A549 (cell line): ENCODE data around the gene KLHL35. TPM values are rescaled to one million over a fixed set of nuclear protein-coding genes. Genes with fewer than 3 reads are reported as not detected.

Source experiments
- ATAC-seq, 2 experiments: fragments of 200-7000 bp in 1 of 2; fragments of >200 bp in 1 of 2; cut with Nextera tagmentation in 1 of 2; cut with Tn5 transposase in 1 of 2; 3 replicates each; pipeline versions ENCODE4 v1.8.0 to v1.9.1; 2018 to 2020; ENCODE audit warnings: mild to moderate bottlenecking in 1 of 2, moderate library complexity in 1 of 2
- CTCF ChIA-PET: fragments of 300-600 bp; sonication (Branson Sonifier 250); formaldehyde crosslinking; extraction: SDS; loops from one replicate; lab custom pipeline; 2021; ENCODE audit warnings: antibody characterized with exemption, inconsistent platforms; lab: Yijun Ruan, JAX
- POLR2A ChIA-PET: fragments of 350-600 bp; formaldehyde crosslinking; extraction: SDS; loops from one replicate; lab custom pipeline; 2021; ENCODE audit warnings: antibody characterized with exemption, inconsistent platforms; lab: Yijun Ruan, JAX
- DNase-seq, 2 experiments: peaks; one replicate each; pipeline versions ENCODE4 v3.0.0 to v3.0.0-alpha.2; 2011 to 2016; ENCODE audit warnings: low read depth in 1 of 2, low spot score in 1 of 2
- FAIRE-seq: peaks from 2 replicates; lab custom pipeline; 2011; peaks lifted over from hg19 to GRCh38; lab: Jason Lieb, UNC
- H3K27ac ChIP-seq, 2 experiments: fragments of >200 bp; sonication (Bioruptor Twin); formaldehyde crosslinking; 3 replicates each; pipeline ENCODE4 v1.5.1; 2016 to 2017
- H3K4me1 ChIP-seq: fragments of >200 bp; sonication (Bioruptor Twin); formaldehyde crosslinking; 3 replicates; pipeline ENCODE4 v1.6.1; 2016
- H3K4me2 ChIP-seq: fragments of >200 bp; sonication (Bioruptor Twin); formaldehyde crosslinking; 3 replicates; pipeline ENCODE4 v1.6.1; 2016
- H3K4me3 ChIP-seq: fragments of >200 bp; sonication (Bioruptor Twin); formaldehyde crosslinking; 3 replicates; pipeline ENCODE4 v1.5.1; 2016
- H3K9me3 ChIP-seq: fragments of >200 bp; sonication (Bioruptor Twin); formaldehyde crosslinking; 3 replicates; pipeline ENCODE4 v1.6.1; 2016
- BHLHE40 ChIP-seq: IDR thresholded peaks from 2 replicates; pipeline ENCODE4 v1.6.1; 2012; ENCODE audit warnings: low read depth, low read length, inconsistent platforms
- CHD2 ChIP-seq: fragments of 150-350 bp; IDR thresholded peaks from 2 replicates; pipeline ENCODE4 v1.6.1; 2014; ENCODE audit warnings: low read length; ENCODE audit not compliant: partially characterized antibody
- CHD4 ChIP-seq: fragments of 200-600 bp; sonication (generic); IDR thresholded peaks from 2 replicates; pipeline ENCODE4 v1.6.1; 2016; ENCODE audit warnings: antibody characterized with exemption, mild to moderate bottlenecking, borderline replicate concordance
- FOSB ChIP-seq: fragments of 250-450 bp; sonication (Bioruptor Pico); IDR thresholded peaks from 2 replicates; pipeline ENCODE4 v1.5.0; 2020; ENCODE audit warnings: mild to moderate bottlenecking, moderate library complexity
- GATA3 ChIP-seq: IDR thresholded peaks from 2 replicates; pipeline ENCODE4 v1.6.1; 2012; ENCODE audit warnings: borderline replicate concordance
- HEYL ChIP-seq: fragments of 250-450 bp; sonication (Bioruptor Pico); IDR thresholded peaks from 2 replicates; pipeline ENCODE4 v1.8.0; 2021; ENCODE audit warnings: mild to moderate bottlenecking, moderate library complexity
- HOXA7 ChIP-seq: fragments of 250-450 bp; sonication (Bioruptor Pico); IDR thresholded peaks from 2 replicates; pipeline ENCODE4 v1.5.0; 2020; ENCODE audit warnings: mild to moderate bottlenecking, moderate library complexity
- HOXB13 ChIP-seq: fragments of 250-450 bp; sonication (Bioruptor Pico); IDR thresholded peaks from 2 replicates; pipeline ENCODE4 v1.5.0; 2020; ENCODE audit warnings: low read depth, mild to moderate bottlenecking, moderate library complexity
- JUN ChIP-seq, 2 experiments: fragments of >200 bp; sonication (Bioruptor Twin); formaldehyde crosslinking; IDR thresholded peaks; 2 replicates in 1 of 2; 3 replicates in 1 of 2; pipeline ENCODE4 v1.6.1; 2016 to 2017
- KDM1A ChIP-seq: fragments of 200-600 bp; sonication (generic); IDR thresholded peaks from 2 replicates; pipeline ENCODE4 v1.6.1; 2016; ENCODE audit warnings: low read depth, mild to moderate bottlenecking
- KDM5A ChIP-seq: fragments of 200-600 bp; sonication (generic); IDR thresholded peaks from 2 replicates; pipeline ENCODE4 v1.6.1; 2016; ENCODE audit warnings: antibody characterized with exemption, mild to moderate bottlenecking
- MYC ChIP-seq: IDR thresholded peaks from 2 replicates; pipeline ENCODE4 v1.6.1; 2012; ENCODE audit warnings: mild to moderate bottlenecking, inconsistent platforms, low read length, improper control_type of control experiment, borderline replicate concordance
- NFE2L2 ChIP-seq: fragments of 150-350 bp; conservative IDR thresholded peaks from 2 replicates; pipeline ENCODE4 v1.6.1; 2014; ENCODE audit warnings: low read length
- NPAS2 ChIP-seq: fragments of 250-450 bp; sonication (Bioruptor Pico); IDR thresholded peaks from 2 replicates; pipeline ENCODE4 v1.8.0; 2022; ENCODE audit warnings: mild to moderate bottlenecking, moderate library complexity, borderline replicate concordance
- NR3C1 ChIP-seq: fragments of >200 bp; sonication (Bioruptor Twin); formaldehyde crosslinking; IDR thresholded peaks from 3 replicates; pipeline ENCODE4 v1.6.1; 2017
- PHF8 ChIP-seq: fragments of 200-600 bp; sonication (generic); IDR thresholded peaks from 2 replicates; pipeline ENCODE4 v1.6.1; 2016; ENCODE audit warnings: low read depth, mild to moderate bottlenecking, antibody characterized with exemption, moderate library complexity, borderline replicate concordance
- POLR2A ChIP-seq: IDR thresholded peaks from 2 replicates; pipeline ENCODE4 v1.6.1; 2012; ENCODE audit warnings: mild to moderate bottlenecking, low read length
- RCOR1 ChIP-seq: fragments of 150-350 bp; IDR thresholded peaks from 2 replicates; pipeline ENCODE4 v1.6.1; 2014; ENCODE audit warnings: antibody characterized with exemption, low read length, low read depth
- RFX5 ChIP-seq: fragments of 450-650 bp; IDR thresholded peaks from 2 replicates; pipeline ENCODE4 v1.7.1; 2014; ENCODE audit warnings: antibody characterized with exemption, mild to moderate bottlenecking, moderate library complexity
- SREBF2 ChIP-seq: fragments of 450-650 bp; IDR thresholded peaks from 2 replicates; pipeline ENCODE4 v1.6.1; 2014; ENCODE audit warnings: mild to moderate bottlenecking, moderate library complexity
- TFCP2L1 ChIP-seq: fragments of 250-450 bp; sonication (Bioruptor Pico); IDR thresholded peaks from 2 replicates; pipeline ENCODE4 v1.5.0; 2021; ENCODE audit warnings: mild to moderate bottlenecking
- ZNF302 ChIP-seq: fragments of 250-450 bp; sonication (Bioruptor Pico); IDR thresholded peaks from 2 replicates; pipeline ENCODE4 v1.9.0; 2021; ENCODE audit warnings: inconsistent platforms, mild to moderate bottlenecking, moderate library complexity
- WGBS: methylation state at CpG from one replicate; pipeline ENCODE4 v1.1.6; 2017; ENCODE audit errors: missing lambda C conversion rate; 5-methylcytosine and 5-hydroxymethylcytosine counted together
- polyA plus RNA-seq, 4 experiments: library from polyadenylated mRNA; depleted of rRNA in 3 of 4; stranded (reverse); fragments of >200 nt; fragmentation: RNase III in 1 of 4; extraction: RNeasy Plus Mini Kit Qiagen cat#74134 plus additional on column Dnase treatment in 1 of 4; gene quantifications; 2 replicates in 3 of 4; 3 replicates in 1 of 4; pipeline ENCODE4 v1.2.3, GENCODE V29; 2011 to 2017
- TF ChIP-seq, protein P1 (sequence below): fragments of 450-650 bp; IDR thresholded peaks from 2 replicates; pipeline ENCODE4 v1.6.1; 2014; ENCODE audit warnings: antibody characterized with exemption
- TF ChIP-seq, protein P2 (sequence below): fragments of >200 bp; sonication (Bioruptor Twin); formaldehyde crosslinking; IDR thresholded peaks from 2 replicates; pipeline ENCODE4 v1.6.1; 2016
- TF ChIP-seq, protein P3 (sequence below): IDR thresholded peaks from 2 replicates; pipeline ENCODE4 v1.6.1; 2012; ENCODE audit warnings: low read depth, borderline replicate concordance
- TF ChIP-seq, protein P4 (sequence below): IDR thresholded peaks from 2 replicates; pipeline ENCODE4 v1.6.1; 2012
- TF ChIP-seq, protein P5 (sequence below): IDR thresholded peaks from 2 replicates; pipeline ENCODE4 v1.6.1; 2012
- TF ChIP-seq, protein P6 (sequence below): fragments of >200 bp; sonication (Bioruptor Twin); formaldehyde crosslinking; IDR thresholded peaks from 3 replicates; pipeline ENCODE4 v1.6.1; 2016
- TF ChIP-seq, protein P7 (sequence below): fragments of >200 bp; sonication (Bioruptor Twin); formaldehyde crosslinking; IDR thresholded peaks from 3 replicates; pipeline ENCODE4 v1.5.1; 2016

KLHL35 gene
- polyA plus RNA-seq, 2 of the 4 experiments (the other 2 are of a cell fraction): 0.56 to 1.0 TPM

DNA sequence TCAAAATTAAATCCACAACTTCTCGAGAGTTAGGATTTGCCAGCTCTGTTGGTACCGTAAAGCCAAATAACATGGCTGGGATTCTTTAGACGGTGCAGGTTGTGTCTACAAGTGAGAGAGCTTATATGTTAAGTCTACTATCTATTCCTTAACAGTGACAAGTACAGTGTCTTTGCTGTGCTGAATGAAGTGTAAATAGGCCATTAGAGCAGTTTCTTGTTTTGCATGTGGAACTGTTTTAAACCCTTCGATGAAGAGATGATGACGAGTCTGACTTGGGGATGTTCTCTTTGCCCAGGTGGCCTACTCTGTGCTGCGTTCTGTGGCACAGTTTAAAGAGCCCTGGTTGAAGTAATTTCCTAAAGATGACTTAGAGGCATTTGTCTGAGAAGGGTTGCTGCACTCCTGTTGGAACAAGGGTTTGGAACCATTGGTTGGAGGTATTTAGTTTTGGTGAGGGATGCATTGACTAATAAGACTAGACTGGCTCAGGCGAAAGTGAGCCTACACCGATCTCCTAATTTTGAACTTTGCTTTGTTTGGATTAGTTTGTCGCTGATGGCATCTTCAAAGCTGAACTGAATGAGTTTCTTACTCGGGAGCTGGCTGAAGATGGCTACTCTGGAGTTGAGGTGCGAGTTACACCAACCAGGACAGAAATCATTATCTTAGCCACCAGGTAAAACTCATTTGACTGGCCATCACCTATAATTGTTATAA lies 32.7 kb downstream of the KLHL35 start:
- ATAC-seq: peak; percentile 14 to 32; a peak in 3 of 6 replicates
- no peak for DNase-seq
- no peak for FAIRE-seq
- H3K4me3 ChIP-seq: peak overlapping the region; percentile 77
- CTCF ChIA-PET: interaction anchor here (0.6 to 13.3 kb wide), 10 partner anchors 8 to 987 kb away, joined by 3 to 231 read pairs (median 3); no protein-coding TSS in a partner anchor
- TF ChIP-seq NPAS2 (CRISPR knock-in tag): no peak
- TF ChIP-seq, protein P1, sequence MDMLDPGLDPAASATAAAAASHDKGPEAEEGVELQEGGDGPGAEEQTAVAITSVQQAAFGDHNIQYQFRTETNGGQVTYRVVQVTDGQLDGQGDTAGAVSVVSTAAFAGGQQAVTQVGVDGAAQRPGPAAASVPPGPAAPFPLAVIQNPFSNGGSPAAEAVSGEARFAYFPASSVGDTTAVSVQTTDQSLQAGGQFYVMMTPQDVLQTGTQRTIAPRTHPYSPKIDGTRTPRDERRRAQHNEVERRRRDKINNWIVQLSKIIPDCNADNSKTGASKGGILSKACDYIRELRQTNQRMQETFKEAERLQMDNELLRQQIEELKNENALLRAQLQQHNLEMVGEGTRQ: no peak
- no peak for TF ChIP-seq CHD4
- no peak for TF ChIP-seq NFE2L2
- TF ChIP-seq, protein P2, sequence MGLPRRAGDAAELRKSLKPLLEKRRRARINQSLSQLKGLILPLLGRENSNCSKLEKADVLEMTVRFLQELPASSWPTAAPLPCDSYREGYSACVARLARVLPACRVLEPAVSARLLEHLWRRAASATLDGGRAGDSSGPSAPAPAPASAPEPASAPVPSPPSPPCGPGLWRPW: no peak
- TF ChIP-seq MYC: no peak
- no peak for TF ChIP-seq BHLHE40
- TF ChIP-seq SREBF2: no peak
- TF ChIP-seq HOXB13 (CRISPR knock-in tag): no peak
- no peak for TF ChIP-seq RFX5
- TF ChIP-seq CHD2: no peak
- TF ChIP-seq PHF8: no peak
- no peak for TF ChIP-seq RCOR1
- TF ChIP-seq, all 56 proteins: peak for 0
- POLR2A ChIA-PET: interaction anchor here (0.6 to 1.8 kb wide), 6 partner anchors 8 to 975 kb away, joined by 3 to 7 read pairs (median 4); no protein-coding TSS in a partner anchor
- H3K27ac ChIP-seq: peak overlapping the region; percentile 90 to 93
- WGBS: 1% methylated on average over 11 of the region's 11 CpGs
- peak overlapping the region; percentile 94 for H3K4me2 ChIP-seq
- peaks cover 40% of the 10 kb centered on the region for H3K4me1 ChIP-seq
- H3K9me3 ChIP-seq: no peaks in the 10 kb centered on the region

DNA sequence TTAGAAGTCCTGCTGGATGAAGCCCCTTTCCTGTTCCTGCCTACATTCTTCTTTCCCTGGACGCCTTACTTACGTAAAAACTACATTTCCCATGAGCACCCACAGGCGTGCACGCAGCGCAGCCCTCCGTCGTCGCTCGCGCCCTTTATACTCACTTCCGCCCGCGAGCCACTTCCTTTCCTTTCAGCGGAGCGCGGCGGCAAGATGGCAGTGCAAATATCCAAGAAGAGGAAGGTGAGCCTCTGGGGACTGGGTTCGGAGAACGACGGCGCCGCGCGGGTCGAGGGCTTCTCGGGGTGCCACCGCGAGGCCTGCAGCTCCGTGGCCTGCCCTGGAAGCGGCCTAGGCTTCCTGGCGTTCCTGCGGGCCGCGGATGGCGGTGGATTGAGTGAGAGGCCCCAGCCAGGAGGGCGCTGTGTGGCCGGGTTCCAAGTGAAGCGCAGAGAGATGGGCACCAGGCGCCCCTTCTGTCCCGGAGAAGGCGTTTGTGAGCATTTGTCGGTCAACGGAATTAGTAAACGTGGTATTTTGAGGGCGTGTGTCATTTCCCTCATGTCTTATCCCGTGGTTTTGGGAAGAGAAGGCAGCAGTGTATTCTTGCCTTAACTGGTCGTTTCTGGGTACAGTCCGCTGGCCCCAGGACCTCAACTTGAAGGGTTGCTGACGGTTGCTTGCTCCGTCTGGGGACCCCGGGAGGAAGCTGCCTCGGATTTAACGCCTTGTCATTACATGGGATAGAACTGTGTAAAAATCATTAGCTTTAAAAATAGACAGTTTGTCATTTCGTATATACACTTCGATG lies 33.5 kb downstream of the KLHL35 start, which contains the start of gene RPS3:
Gene RPS3 (plus strand): TSS at position 175 of the 802 bp plus-strand sequence. CDS start 30 bp downstream, at position 205.
- H3K4me2 ChIP-seq: peak within 1 kb of the TSS; percentile 94
- peak; percentile 94 to 96 for ATAC-seq
- ChIA-PET CTCF (interaction anchor here (1.1 to 13.3 kb wide), 7 partner anchors 9 to 809 kb away, joined by 3 to 231 read pairs (median 6); no protein-coding TSS in a partner anchor), POLR2A (interaction anchor here (1.1 to 1.8 kb wide), 4 partner anchors 9 to 31 kb away, joined by 3 to 7 read pairs (median 4); no protein-coding TSS in a partner anchor)
- peak; percentile 98 to 99 for TF ChIP-seq JUN (IDR thresholded peaks at IDR 0.05)
- TF ChIP-seq POLR2A: peak; percentile 97
- TF ChIP-seq, protein P3, sequence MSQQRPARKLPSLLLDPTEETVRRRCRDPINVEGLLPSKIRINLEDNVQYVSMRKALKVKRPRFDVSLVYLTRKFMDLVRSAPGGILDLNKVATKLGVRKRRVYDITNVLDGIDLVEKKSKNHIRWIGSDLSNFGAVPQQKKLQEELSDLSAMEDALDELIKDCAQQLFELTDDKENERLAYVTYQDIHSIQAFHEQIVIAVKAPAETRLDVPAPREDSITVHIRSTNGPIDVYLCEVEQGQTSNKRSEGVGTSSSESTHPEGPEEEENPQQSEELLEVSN: peak; percentile 64; the same call in 1 of the 2 replicates
- TF ChIP-seq, protein P4, sequence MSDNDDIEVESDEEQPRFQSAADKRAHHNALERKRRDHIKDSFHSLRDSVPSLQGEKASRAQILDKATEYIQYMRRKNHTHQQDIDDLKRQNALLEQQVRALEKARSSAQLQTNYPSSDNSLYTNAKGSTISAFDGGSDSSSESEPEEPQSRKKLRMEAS: peak; percentile 99
- peak; percentile 54; the same call in 1 of the 2 replicates for TF ChIP-seq FOSB (CRISPR knock-in tag)
- TF ChIP-seq RFX5: 0 out of 2 replicates have a peak, but pooled peaks have one; percentile 40
- TF ChIP-seq PHF8: peak; percentile 97
- peak; percentile 94 for TF ChIP-seq MYC
- no peak for TF ChIP-seq HEYL
- TF ChIP-seq TFCP2L1 (CRISPR knock-in tag): peak; percentile 86
- no peak for TF ChIP-seq ZNF302 (CRISPR knock-in tag)
- peak; percentile 40; the same call in 1 of the 2 replicates for TF ChIP-seq GATA3
- TF ChIP-seq, protein P5, sequence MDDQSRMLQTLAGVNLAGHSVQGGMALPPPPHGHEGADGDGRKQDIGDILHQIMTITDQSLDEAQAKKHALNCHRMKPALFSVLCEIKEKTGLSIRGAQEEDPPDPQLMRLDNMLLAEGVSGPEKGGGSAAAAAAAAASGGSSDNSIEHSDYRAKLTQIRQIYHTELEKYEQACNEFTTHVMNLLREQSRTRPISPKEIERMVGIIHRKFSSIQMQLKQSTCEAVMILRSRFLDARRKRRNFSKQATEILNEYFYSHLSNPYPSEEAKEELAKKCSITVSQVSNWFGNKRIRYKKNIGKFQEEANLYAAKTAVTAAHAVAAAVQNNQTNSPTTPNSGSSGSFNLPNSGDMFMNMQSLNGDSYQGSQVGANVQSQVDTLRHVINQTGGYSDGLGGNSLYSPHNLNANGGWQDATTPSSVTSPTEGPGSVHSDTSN: peak; percentile 41; the same call in 1 of the 2 replicates
- TF ChIP-seq NR3C1: no peak
- no peak for TF ChIP-seq HOXA7
- TF ChIP-seq, protein P6, sequence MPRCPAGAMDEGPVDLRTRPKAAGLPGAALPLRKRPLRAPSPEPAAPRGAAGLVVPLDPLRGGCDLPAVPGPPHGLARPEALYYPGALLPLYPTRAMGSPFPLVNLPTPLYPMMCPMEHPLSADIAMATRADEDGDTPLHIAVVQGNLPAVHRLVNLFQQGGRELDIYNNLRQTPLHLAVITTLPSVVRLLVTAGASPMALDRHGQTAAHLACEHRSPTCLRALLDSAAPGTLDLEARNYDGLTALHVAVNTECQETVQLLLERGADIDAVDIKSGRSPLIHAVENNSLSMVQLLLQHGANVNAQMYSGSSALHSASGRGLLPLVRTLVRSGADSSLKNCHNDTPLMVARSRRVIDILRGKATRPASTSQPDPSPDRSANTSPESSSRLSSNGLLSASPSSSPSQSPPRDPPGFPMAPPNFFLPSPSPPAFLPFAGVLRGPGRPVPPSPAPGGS: peak; percentile 98
- TF ChIP-seq, protein P7, sequence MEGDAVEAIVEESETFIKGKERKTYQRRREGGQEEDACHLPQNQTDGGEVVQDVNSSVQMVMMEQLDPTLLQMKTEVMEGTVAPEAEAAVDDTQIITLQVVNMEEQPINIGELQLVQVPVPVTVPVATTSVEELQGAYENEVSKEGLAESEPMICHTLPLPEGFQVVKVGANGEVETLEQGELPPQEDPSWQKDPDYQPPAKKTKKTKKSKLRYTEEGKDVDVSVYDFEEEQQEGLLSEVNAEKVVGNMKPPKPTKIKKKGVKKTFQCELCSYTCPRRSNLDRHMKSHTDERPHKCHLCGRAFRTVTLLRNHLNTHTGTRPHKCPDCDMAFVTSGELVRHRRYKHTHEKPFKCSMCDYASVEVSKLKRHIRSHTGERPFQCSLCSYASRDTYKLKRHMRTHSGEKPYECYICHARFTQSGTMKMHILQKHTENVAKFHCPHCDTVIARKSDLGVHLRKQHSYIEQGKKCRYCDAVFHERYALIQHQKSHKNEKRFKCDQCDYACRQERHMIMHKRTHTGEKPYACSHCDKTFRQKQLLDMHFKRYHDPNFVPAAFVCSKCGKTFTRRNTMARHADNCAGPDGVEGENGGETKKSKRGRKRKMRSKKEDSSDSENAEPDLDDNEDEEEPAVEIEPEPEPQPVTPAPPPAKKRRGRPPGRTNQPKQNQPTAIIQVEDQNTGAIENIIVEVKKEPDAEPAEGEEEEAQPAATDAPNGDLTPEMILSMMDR: peak; percentile 28; the same call in 1 of the 3 replicates
- TF ChIP-seq KDM1A: no peak
- peak; percentile 55 for TF ChIP-seq KDM5A
- TF ChIP-seq, all 56 proteins: peak for 14
- 2% methylated on average over 47 of the region's 55 CpGs for WGBS
- peak within 1 kb of the TSS; percentile 77 for H3K4me3 ChIP-seq
- DNase-seq: peak; percentile 88 to 93
- H3K4me1 ChIP-seq: peaks cover 34% of the 10 kb centered on the region
- H3K27ac ChIP-seq: peak within 1 kb of the TSS; percentile 90 to 93
- no peaks in the 10 kb centered on the region for H3K9me3 ChIP-seq
- no peak for FAIRE-seq
